Peyer's patch (tissue), 4 donors: ENCODE results near the gene PRPF38B.

Source experiments
- CTCF ChIP-seq, 6 experiments: fragments of 450-650 bp in 4 of 6; fragments of 200-600 bp in 2 of 6; sonication (generic) in 1 of 6; IDR thresholded peaks; one replicate each; pipeline ENCODE4 v1.5.1; 2017 to 2019; ENCODE audit warnings: antibody characterized with exemption in 6 of 6, mild to moderate bottlenecking in 3 of 6, moderate library complexity in 1 of 6
- POLR2A ChIP-seq, 2 donors: fragments of 450-650 bp; IDR thresholded peaks; one replicate each; pipeline ENCODE4 v1.5.1; 2017; ENCODE audit warnings: antibody characterized with exemption in 2 of 2, mild to moderate bottlenecking in 2 of 2, moderate library complexity in 2 of 2

GRCh38 chr1:108669679-108670078 is 22.4 kb upstream of the PRPF38B start:
- no peak for TF ChIP-seq CTCF (IDR thresholded peaks at IDR 0.05)
- TF ChIP-seq POLR2A (IDR thresholded peaks at IDR 0.05) = no peak
